Measurements from ENCODE around the gene GSC.
"Not testable (repeated sequence)": the region's sequence is repeated elsewhere in the genome, so short reads cannot be mapped to it uniquely, and the experiment has no call there.

The GSC gene

GRCh38 chr14:94728440-94728839 is 41.5 kb downstream of the GSC start:
- not testable (repeated sequence) for H3K4me2 ChIP-seq (ENCODE audit: low read length); H2AFZ ChIP-seq (ENCODE audit: insufficient read depth, low read length, poor library complexity); H3K27me3 ChIP-seq (ENCODE audit: insufficient read depth, low read length); H2BK5ac ChIP-seq (ENCODE audit: low read depth, low read length, poor library complexity); H4K8ac ChIP-seq (ENCODE audit: low read depth, low read length); H2BK120ac ChIP-seq (ENCODE audit: insufficient read depth, low read length, poor library complexity); H3K79me2 ChIP-seq (ENCODE audit: control insufficient read depth, insufficient read depth, low read length, poor library complexity); H3K23ac ChIP-seq (ENCODE audit: low read length); H4K12ac ChIP-seq (ENCODE audit: low read depth, low read length); H3K79me1 ChIP-seq (ENCODE audit: low read length); H3K9me3 ChIP-seq (ENCODE audit: insufficient read depth, low read depth, low read length); H2BK12ac ChIP-seq (ENCODE audit: low read length); DNase-seq; H3K4me3 ChIP-seq (ENCODE audit: low read depth, low read length); H3K14ac ChIP-seq (ENCODE audit: low read length); H3K4ac ChIP-seq (ENCODE audit: low read depth, low read length); H2AK5ac ChIP-seq (ENCODE audit: low read length); H3K36me3 ChIP-seq (ENCODE audit: control insufficient read depth in 1 of 2, insufficient read depth in 2 of 2, low read length in 2 of 2); H3K4me1 ChIP-seq (ENCODE audit: control insufficient read depth in 1 of 2, insufficient read depth in 2 of 2, low read length in 2 of 2); H3K27ac ChIP-seq (ENCODE audit: low read depth, low read length); H3K18ac ChIP-seq (ENCODE audit: low read length); H3K9ac ChIP-seq (ENCODE audit: low read length); H4K91ac ChIP-seq (ENCODE audit: low read depth, low read length)
- WGBS (ENCODE audit: extremely low coverage, insufficient coverage, insufficient read length) = no CpG with 5 or more reads among the region's 5 CpGs

- H3K9ac ChIP-seq (ENCODE audit: low read length); DNase-seq; H3K4me2 ChIP-seq (ENCODE audit: low read length); H3K79me2 ChIP-seq (ENCODE audit: control insufficient read depth, insufficient read depth, low read length, poor library complexity); H4K8ac ChIP-seq (ENCODE audit: low read depth, low read length); H3K79me1 ChIP-seq (ENCODE audit: low read length); H3K9me3 ChIP-seq (ENCODE audit: insufficient read depth, low read depth, low read length); H2AFZ ChIP-seq (ENCODE audit: insufficient read depth, low read length, poor library complexity); H3K27ac ChIP-seq (ENCODE audit: low read depth, low read length); H3K27me3 ChIP-seq (ENCODE audit: insufficient read depth, low read length); H3K4ac ChIP-seq (ENCODE audit: low read depth, low read length); H2BK12ac ChIP-seq (ENCODE audit: low read length); H3K4me1 ChIP-seq (ENCODE audit: control insufficient read depth in 1 of 2, insufficient read depth in 2 of 2, low read length in 2 of 2); H4K91ac ChIP-seq (ENCODE audit: low read depth, low read length); H3K36me3 ChIP-seq (ENCODE audit: control insufficient read depth in 1 of 2, insufficient read depth in 2 of 2, low read length in 2 of 2); H3K4me3 ChIP-seq (ENCODE audit: low read depth, low read length); H2BK5ac ChIP-seq (ENCODE audit: low read depth, low read length, poor library complexity); H4K12ac ChIP-seq (ENCODE audit: low read depth, low read length); H2AK5ac ChIP-seq (ENCODE audit: low read length); H3K14ac ChIP-seq (ENCODE audit: low read length); H3K23ac ChIP-seq (ENCODE audit: low read length); H3K18ac ChIP-seq (ENCODE audit: low read length); H2BK120ac ChIP-seq (ENCODE audit: insufficient read depth, low read length, poor library complexity): not testable (repeated sequence)
- WGBS (ENCODE audit: extremely low coverage, insufficient coverage, insufficient read length) = no CpG with 5 or more reads among the region's 8 CpGs
Measured at GRCh38 chr14:94726649-94727048, 43.3 kb downstream of the GSC start.

GRCh38 chr14:94724993-94725392 is 44.9 kb downstream of the GSC start:
- H2BK5ac ChIP-seq (ENCODE audit: low read depth, low read length, poor library complexity) = no peak overlapping the region
- H3K4me2 ChIP-seq (ENCODE audit: low read length) = no peak overlapping the region
- H3K27ac ChIP-seq (ENCODE audit: low read depth, low read length) = no peak overlapping the region
- no peak overlapping the region for H3K4me3 ChIP-seq (ENCODE audit: low read depth, low read length)
- no peak overlapping the region for H3K14ac ChIP-seq (ENCODE audit: low read length)
- H3K18ac ChIP-seq (ENCODE audit: low read length) = no peak overlapping the region
- no peaks in the 10 kb centered on the region for H3K27me3 ChIP-seq (ENCODE audit: insufficient read depth, low read length)
- no peaks in the 10 kb centered on the region for H3K79me2 ChIP-seq (ENCODE audit: control insufficient read depth, insufficient read depth, low read length, poor library complexity)
- no peak overlapping the region for H4K12ac ChIP-seq (ENCODE audit: low read depth, low read length)
- H3K4ac ChIP-seq (ENCODE audit: low read depth, low read length) = no peak overlapping the region
- H4K91ac ChIP-seq (ENCODE audit: low read depth, low read length) = no peak overlapping the region
- DNase-seq = no peak
- no peaks in the 10 kb centered on the region for H3K4me1 ChIP-seq (ENCODE audit: control insufficient read depth in 1 of 2, insufficient read depth in 2 of 2, low read length in 2 of 2)
- no peaks in the 10 kb centered on the region for H3K36me3 ChIP-seq (ENCODE audit: control insufficient read depth in 1 of 2, insufficient read depth in 2 of 2, low read length in 2 of 2)
- H4K8ac ChIP-seq (ENCODE audit: low read depth, low read length) = no peak overlapping the region
- no peak overlapping the region for H2BK12ac ChIP-seq (ENCODE audit: low read length)
- H3K23ac ChIP-seq (ENCODE audit: low read length) = no peak overlapping the region
- H2AFZ ChIP-seq (ENCODE audit: insufficient read depth, low read length, poor library complexity) = no peak overlapping the region
- no peak overlapping the region for H2BK120ac ChIP-seq (ENCODE audit: insufficient read depth, low read length, poor library complexity)
- no peak overlapping the region for H2AK5ac ChIP-seq (ENCODE audit: low read length)
- H3K9me3 ChIP-seq (ENCODE audit: insufficient read depth, low read depth, low read length) = no peaks in the 10 kb centered on the region
- no CpG with 5 or more reads among the region's 2 CpGs for WGBS (ENCODE audit: extremely low coverage, insufficient coverage, insufficient read length)
- no peak overlapping the region for H3K9ac ChIP-seq (ENCODE audit: low read length)
- no peaks in the 10 kb centered on the region for H3K79me1 ChIP-seq (ENCODE audit: low read length)

- Histone ChIP-seq H2AFZ (ENCODE audit: insufficient read depth, low read length, poor library complexity) (no peak overlapping the region), H4K91ac (ENCODE audit: low read depth, low read length) (no peak overlapping the region), H3K14ac (ENCODE audit: low read length) (no peak overlapping the region), H3K4me1 (ENCODE audit: control insufficient read depth in 1 of 2, insufficient read depth in 2 of 2, low read length in 2 of 2) (no peaks in the 10 kb centered on the region), H2BK12ac (ENCODE audit: low read length) (no peak overlapping the region), H3K9ac (ENCODE audit: low read length) (no peak overlapping the region), H4K8ac (ENCODE audit: low read depth, low read length) (no peak overlapping the region), H3K4ac (ENCODE audit: low read depth, low read length) (no peak overlapping the region), H3K18ac (ENCODE audit: low read length) (no peak overlapping the region), H3K79me2 (ENCODE audit: control insufficient read depth, insufficient read depth, low read length, poor library complexity) (no peaks in the 10 kb centered on the region), H3K36me3 (ENCODE audit: control insufficient read depth in 1 of 2, insufficient read depth in 2 of 2, low read length in 2 of 2) (no peaks in the 10 kb centered on the region), H3K79me1 (ENCODE audit: low read length) (no peaks in the 10 kb centered on the region), H2AK5ac (ENCODE audit: low read length) (no peak overlapping the region), H3K4me2 (ENCODE audit: low read length) (no peak overlapping the region), H3K9me3 (ENCODE audit: insufficient read depth, low read depth, low read length) (no peaks in the 10 kb centered on the region), H2BK5ac (ENCODE audit: low read depth, low read length, poor library complexity) (no peak overlapping the region), H3K27me3 (ENCODE audit: insufficient read depth, low read length) (no peaks in the 10 kb centered on the region), H4K12ac (ENCODE audit: low read depth, low read length) (no peak overlapping the region), H3K4me3 (ENCODE audit: low read depth, low read length) (no peak overlapping the region), H2BK120ac (ENCODE audit: insufficient read depth, low read length, poor library complexity) (no peak overlapping the region), H3K23ac (ENCODE audit: low read length) (no peak overlapping the region), H3K27ac (ENCODE audit: low read depth, low read length) (no peak overlapping the region)
- no CpG with 5 or more reads among the region's 4 CpGs for WGBS (ENCODE audit: extremely low coverage, insufficient coverage, insufficient read length)
- no peak for DNase-seq
Measured at GRCh38 chr14:94722397-94722796, 47.5 kb downstream of the GSC start.
